GM19043 (cell line): Measurements from ENCODE around the gene SCGB1D1.

Experiments
- ATAC-seq: cut with Tn5 transposase; IDR thresholded peaks from one replicate; pipeline ENCODE4 v1.9.1; 2021; ENCODE audit warnings: low read depth; ENCODE audit not compliant: unreplicated experiment

SCGB1D1 gene

DNA sequence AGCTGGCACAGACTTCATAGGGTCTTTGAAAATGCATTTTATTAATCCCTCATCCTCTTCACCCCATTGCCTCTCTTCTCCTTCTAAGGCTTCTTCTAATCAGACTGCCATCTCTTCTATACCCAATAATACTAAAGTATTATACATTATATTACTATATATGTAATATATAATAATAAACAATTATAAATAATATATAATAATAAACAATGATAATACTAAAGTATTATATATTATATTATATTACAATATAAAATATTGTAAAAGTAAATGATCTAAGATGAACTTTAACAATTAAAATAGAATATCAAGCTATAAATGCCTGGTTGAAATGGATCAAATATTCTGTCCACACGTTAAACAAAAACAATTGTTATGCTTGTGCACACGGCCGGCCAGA is 31.5 kb downstream of the SCGB1D1 start:
- ATAC-seq: no peak

GRCh38 chr11:62223095-62223494 is 33.1 kb downstream of the SCGB1D1 start:
- ATAC-seq: no peak

DNA sequence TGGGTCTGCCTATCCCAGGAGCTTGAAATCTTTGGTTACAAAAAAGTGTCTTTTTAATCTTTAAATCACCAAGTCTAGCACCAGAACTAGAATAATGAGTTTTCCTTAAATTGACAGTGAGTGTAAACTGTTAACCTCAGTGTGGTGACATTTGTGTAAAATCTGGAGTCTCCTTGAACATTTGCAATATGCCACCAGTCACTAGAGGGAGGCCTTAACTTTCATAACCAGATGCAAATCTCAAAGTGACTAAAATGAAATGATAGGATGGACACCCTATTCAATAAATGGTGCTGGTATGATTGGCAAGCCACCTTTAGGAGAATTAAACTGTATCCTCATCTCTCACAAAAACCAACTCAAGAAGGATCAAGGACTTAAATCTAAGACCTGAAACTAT is 43.7 kb downstream of the SCGB1D1 start:
- ATAC-seq: no peak

- no peak for ATAC-seq
Observed at GRCh38 chr11:62236187-62236586, 46.2 kb downstream of the SCGB1D1 start.

DNA sequence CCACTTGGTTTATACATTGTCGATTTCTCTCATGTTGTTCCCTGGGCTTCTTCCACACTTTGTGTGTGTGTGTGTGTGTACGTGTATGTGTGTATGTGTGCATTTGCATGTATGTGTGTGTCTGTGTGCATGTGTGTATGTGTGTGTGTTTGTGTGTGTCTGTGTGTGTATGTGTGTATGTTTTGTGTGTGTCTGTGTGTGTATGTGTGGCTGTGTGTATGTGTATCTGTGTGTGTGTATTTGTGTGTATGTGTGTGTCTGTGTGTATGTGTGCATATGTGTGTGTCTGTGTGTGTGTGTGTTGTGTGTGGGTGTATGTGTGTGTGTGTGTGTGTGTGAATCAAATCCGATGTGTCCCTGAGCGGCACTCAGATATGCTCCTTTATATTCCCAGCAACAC is 47.5 kb downstream of the SCGB1D1 start:
- no peak for ATAC-seq

- ATAC-seq: no peak
Observed at GRCh38 chr11:62238151-62238550, 48.1 kb downstream of the SCGB1D1 start.

GRCh38 chr11:62241095-62241494 is 51.1 kb downstream of the SCGB1D1 start:
- ATAC-seq: no peak

- no peak for ATAC-seq
Observed at GRCh38 chr11:62242021-62242420, 52.0 kb downstream of the SCGB1D1 start, which contains the start of gene SCGB1D2. TSS of gene SCGB1D2 (plus strand) at chr11:62242239. CDS start at chr11:62242308, 69 bp downstream.
